Renal cortex interstitium (tissue), 11 donors: ENCODE results near the gene FBF1. TPM values are rescaled to one million over a fixed set of nuclear protein-coding genes. Genes with fewer than 3 reads are reported as not detected.
"Not testable (repeated sequence)": the region's sequence is repeated elsewhere in the genome, so short reads cannot be mapped to it uniquely, and the experiment has no call there.

Source experiments
- DNase-seq, 11 donors: peaks; one replicate each; pipeline ENCODE4 v3.0.0-alpha.2; 2013; ENCODE audit warnings: low read depth in 9 of 11, low spot score in 4 of 11; ENCODE audit errors: extremely low read depth in 1 of 11
- polyA plus RNA-seq, 3 donors: library from polyadenylated mRNA; unstranded; fragments of 120-200 nt; gene quantifications; one replicate each; pipeline ENCODE4 v1.2.1, GENCODE V29; 2013; ENCODE audit not compliant: insufficient read length in 3 of 3

Gene FBF1
- polyA plus RNA-seq, 3 donors = 7.5 to 14.4 (median 12.4) TPM

DNA sequence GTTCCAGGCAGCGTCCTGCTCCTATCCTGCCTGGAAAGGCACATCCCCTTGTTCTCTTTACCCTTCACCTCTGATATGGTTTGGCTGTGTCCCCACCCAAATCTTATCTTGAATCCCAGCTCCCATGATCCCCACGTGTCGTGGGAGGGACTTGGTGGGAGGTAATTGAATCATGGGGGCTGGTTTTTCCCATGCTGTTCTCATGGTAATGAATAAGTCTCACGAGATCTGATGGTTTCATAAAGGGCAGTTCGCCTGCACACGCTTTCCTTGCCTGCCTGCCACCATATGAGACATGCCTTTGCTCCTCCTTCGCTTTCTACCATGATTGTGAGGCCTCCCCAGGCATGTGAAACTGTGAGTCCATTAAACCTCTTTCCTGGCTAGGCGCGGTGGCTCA, 55.0 kb downstream of the FBF1 start:
- DNase-seq = not testable (repeated sequence)

DNA sequence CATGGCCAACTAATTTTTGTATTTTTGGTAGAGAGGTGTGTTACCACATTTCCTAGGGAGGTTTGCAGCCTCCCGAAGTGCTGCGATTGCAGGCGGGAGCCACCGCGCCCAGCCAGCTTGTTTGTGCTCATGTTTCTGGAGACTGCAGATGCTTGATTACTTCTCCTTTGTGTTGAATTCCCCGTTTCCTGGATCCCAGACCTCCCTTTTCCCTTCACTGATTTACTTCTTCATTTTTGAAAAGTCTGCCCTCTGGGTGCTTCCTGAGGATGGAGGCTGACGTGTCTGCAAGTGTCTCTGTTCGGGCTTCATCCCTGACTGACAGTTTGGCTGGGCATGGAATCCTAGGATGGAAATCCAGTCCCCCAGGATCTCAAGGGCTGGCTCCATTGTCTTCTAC, 55.4 kb downstream of the FBF1 start:
- no peak for DNase-seq

DNA sequence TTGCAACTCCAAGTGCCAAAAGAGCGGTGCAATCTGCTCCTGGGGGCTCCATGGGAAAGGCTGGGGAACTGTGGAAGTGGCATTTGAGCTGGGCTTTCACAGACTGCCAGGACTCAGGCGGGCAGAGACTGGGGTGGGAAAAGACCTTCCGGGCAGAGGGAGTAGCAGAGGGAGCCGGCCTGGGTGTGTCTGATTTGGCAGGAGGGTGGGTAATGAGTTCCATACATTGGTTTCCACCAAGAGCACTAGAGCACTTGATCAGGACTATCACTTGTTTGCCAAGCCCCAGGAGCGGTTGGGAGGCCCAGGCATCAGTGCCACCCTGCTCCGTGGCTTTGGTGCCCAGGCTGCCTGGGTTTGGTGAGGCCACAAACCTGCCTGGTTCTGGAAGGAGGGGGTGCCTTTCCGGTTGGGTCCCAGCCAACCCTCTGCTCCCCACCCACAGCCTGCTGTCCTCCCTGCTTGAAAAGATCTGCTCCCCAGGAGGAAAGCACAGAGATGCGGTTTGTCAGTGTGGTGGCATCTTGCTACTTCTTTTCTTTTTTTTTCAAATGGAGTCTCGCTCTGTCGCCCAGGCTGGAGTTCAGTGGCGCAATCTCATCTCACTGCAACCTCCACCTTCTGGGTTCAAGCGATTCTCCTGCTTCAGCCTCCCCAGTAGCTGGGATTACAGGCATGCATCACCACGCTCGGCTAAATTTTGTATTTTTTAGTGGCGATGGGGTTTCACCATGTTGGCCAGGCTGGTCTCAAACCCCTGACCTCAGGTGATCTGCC, 59.0 kb downstream of the FBF1 start:
- no peak for DNase-seq

DNA sequence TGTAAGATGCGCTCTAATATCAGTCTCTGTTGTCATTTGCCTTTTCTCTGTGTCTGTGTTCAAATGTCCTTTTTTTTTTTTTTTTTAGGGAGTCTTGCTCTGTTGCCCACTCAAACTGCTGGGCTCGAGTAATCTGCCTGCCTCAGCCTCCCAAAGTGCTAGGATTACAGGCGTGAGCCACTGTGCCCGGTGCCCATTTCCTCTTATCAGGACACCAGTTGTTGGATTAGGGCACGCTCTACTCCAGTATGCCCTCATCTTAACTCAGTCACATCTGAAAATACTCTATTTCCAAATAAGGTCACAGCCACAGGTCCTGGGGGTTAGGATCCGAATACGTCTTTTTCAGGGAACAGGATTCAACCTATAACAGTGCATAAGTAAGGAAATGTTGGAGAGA, 60.6 kb downstream of the FBF1 start:
- no peak for DNase-seq

DNA sequence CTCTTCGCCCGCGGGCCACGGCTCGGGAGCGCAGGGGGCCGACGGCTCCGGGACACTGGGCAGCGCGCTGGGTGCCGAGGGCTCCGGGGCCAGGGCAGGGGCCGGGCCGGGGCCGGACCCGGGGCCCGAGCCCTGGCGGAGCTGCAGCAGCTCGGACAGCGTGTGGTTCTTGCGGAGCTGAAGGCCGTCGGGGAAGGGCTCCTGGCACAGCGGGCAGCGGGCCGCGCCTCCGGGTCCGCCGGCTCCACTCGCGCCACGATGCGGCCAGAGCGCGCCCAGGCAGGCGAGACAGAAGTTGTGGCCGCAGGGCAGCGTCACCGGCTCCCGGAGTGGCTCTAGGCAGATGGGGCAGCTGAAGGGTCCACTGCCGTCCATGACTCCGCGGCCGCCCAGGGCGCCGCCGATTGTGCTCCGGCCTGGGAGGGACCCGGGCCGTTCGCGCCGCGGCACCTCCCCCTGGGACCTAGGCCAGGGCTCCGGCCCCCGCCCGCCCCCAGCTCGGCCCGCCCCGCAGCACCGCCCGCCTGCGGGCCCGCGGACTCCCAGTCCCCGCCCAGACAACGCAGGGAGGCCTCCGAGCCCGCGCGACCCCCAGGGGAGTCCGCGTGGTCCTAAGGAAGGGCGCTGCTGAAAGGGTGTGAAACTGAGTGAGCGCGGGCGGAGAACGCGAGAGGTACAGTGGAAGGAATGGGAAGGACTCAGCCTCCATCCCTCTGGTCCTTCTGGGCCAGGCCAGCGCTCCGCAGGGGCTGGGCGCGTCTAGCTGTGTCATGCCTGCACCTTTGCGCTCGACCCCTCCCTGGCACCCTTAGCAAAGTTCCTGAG, 62.5 kb downstream of the FBF1 start, which contains the start of gene TRIM47:
Gene TRIM47 (minus strand): TSS at position 408 of the 825 bp plus-strand sequence. CDS start 33 bp downstream, at position 375.
- peak in 1 of 11 donors; percentile 49 for DNase-seq

DNA sequence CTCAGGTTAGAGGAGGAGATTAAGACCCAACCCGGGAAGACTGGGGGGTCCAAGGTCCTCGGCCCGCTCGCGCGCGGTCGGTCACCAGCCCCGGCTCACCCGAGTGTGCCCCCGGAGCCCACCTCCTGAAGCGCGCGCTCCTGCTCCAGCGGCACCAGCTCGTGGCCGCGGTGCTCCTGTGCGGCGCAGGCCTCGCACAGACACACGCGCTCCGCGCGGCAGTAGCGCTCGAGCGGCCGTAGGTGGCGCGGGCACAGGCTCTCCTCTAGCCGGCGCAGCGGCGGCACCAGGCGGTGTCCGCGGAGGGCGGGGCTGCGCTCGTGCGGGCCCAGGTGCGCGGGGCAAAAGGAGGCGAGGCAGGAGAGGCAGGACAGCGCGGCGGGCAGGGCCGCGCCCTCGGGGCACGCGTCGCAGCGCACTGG, 63.1 kb downstream of the FBF1 start:
- peak in 4 of 11 donors; percentile 49 to 67 (median 54) for DNase-seq

DNA sequence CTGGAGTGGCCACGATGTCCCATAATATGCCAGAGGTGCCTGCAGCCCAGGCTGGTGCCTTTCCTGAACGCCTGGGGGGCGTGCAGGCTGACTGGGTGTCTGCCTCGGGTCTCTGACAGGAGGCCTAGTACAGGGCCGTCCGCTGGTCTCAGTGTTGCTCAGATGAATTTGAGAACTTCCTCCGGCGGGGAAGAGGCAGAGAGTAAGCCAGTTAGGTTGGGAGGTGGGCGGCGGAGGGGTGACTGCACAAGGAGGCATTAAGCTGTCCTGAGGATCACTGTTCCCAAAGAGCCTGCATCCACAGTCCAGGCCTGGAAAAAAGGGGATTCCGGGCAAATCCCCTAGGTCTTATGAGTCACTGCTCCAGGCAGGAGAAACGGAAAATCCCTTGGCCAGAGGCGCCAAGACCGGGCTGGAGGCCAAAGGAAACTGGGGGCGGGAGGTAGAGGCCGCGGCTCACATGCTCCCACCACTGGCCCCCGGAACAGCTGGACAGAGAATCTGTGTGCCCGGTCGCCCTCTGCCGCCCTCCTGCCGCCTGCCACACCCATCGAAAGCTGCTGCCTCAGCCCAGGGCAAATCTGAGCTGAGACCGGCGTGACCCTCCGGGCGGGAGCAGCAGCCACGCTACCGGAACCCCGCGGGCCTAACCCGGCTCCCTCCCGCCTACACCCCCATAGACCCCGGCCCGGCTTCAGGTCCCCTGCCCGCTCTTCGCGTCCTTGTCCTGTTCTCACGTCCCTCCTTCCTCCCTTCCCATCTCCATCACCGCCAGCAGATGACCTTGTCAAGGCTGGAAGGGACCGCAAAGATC, 63.7 kb downstream of the FBF1 start:
- peak in 2 of 11 donors; percentile 43 to 55 for DNase-seq

DNA sequence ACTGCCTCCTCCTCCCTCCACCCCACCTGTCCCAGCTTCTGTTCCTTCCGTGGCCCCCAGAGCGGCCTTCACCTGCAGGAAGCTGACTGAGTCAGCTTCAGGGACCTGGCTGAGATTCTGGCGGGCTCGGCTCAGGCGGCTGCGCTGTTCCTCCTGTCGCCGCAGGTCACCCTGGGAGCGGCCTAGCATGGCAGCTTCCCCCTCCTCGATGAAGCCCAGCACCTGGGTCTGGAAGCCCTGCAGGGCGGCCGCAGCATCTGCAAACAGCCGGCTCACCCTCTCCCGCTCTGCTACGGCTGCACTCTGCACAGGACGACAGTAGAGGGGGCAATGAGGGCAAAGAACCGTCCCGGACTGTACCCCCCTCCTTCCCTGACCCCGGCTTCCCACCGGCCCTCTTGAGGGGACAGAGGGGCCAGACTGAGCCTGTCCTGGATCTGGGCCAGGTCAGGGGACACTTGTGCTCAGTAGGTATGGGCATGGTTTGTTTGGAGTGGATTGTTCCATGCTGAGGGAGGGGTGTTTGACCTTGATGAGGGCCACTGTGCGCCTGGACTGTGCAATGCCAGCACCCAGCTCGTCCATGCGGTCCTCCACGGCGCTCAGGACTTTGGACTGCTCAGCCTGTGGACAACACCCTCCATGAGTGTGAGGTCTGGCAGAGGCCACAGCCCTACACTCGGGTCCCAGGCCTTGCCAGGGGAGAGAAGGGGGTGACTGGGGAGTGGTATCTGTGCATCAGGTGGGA, 64.5 kb downstream of the FBF1 start:
- DNase-seq = no peak

DNA sequence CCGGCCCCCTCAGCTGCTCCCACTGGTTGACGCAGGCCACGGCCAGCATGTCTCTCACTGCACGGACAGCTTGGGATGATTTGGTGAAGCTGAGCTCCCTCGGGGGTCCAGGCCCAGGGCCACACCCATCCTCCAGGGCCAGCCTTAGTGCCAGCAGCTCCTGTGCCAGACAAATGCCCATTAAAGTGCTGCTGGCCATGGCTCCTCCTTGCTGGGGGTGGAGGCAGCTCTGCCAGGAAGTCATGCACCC, 65.0 kb downstream of the FBF1 start:
- DNase-seq = no peak

DNA sequence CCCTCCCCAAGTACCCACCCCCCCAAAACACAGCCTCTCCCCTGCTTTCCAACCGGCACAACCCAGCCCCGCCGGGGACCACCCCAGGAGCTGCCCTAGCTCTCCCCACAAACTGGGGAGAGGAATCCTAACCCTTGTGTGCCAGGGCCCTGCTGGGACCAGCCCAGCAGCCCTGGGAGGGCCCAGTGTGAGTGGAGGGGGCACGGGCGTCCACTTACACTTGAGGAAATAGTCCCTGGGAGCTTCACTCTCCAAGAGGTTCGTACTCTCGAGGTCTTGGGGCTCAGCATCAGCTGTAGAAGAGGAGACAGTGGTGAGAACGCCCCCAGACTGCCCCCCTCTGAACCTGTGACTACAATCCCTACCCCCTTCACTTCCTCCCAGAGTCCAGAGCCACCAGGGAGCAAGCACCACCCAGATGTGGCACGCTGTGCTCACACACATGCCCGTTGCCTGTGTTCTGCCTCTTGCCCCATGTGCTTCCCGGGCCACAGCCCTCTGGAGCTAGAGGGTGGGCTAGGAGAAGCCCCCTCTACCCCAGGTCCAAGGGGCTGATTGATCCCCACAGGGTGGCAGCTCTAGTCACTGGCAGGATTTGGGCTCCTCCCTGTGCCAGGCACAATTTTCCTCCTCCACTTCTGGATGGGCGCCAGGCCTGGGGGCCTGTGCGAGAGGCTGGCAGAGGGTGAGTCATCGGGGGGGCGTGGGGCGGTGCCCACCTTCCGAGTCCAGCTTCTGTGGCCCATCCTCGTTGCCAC, 65.5 kb downstream of the FBF1 start:
- no peak for DNase-seq

DNA sequence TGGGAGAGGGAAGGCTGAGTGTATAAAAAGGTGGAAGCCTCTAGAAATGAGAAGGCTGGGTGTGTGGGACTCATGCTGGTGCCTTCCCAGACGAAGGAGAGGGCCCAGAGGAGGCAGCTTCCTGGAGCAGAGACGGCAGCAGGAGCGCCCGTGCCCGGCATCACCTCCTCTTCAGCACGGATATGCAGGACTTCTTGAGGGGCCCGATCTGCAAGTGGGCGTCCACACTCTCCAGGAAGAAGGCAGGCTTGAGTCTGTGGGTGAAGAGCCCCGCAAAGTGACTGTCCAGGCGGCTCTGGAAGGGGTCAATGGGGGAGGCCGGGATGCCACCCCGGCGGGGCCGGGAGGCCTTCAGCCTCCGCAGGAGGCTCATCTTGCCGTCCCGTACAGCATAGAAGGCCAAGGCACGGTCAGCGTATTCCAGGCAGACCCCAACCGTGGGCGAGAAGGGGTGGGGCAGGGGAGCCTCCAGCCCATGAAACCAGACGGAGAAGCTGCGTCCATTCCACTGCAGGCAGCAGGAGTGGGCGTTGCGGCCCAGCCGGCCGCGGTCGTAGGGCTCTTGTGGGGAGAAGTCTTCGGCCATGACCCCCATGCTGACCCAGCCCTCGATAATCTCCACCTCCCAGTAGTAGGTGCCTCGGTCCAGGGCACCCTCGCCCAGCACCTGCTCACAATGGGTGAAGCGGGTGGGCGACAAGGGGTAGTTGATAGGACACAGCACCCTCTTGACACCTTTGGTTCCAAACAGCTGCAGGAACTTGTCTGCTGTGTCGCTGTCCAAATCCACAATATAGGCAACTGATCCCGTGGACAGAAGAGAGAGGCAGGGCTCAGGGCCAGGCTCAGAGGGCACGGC, 66.3 kb downstream of the FBF1 start:
- DNase-seq = no peak

DNA sequence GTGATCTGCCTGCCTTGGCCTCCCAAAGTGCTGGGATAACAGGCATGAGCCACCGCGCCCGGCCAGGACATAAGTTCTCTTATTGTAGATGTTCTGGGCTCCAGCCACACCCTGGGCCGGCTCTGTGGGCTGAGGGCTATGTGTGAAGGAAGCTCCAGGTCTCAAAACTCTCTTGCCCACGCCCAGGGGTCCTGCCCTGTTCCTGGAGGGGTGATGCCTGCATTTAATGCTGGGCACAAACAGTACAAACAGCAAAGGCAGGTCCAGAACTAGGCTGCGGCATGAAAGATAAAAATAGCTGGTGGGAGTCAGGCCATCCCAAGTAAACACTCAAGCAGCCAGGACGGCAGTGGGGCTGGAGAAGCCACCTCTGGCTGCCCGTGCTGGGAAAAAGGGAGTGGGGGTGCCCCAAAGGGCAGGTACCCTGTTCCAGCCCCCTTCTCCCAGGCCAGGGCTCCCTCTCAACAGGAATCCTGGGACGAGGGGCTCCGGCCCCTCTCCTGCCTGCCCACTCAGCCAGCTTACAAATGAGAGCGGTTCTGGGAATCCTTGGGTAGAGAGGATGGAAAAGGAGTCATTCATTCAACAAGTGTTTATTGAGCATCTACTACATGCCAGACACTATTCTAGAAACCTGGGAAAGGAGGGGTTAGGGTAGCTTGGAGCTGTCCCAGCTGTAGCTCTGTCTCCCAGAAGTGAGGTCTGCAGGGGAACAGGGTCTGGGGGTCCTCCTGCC, 67.1 kb downstream of the FBF1 start:
- no peak for DNase-seq

DNA sequence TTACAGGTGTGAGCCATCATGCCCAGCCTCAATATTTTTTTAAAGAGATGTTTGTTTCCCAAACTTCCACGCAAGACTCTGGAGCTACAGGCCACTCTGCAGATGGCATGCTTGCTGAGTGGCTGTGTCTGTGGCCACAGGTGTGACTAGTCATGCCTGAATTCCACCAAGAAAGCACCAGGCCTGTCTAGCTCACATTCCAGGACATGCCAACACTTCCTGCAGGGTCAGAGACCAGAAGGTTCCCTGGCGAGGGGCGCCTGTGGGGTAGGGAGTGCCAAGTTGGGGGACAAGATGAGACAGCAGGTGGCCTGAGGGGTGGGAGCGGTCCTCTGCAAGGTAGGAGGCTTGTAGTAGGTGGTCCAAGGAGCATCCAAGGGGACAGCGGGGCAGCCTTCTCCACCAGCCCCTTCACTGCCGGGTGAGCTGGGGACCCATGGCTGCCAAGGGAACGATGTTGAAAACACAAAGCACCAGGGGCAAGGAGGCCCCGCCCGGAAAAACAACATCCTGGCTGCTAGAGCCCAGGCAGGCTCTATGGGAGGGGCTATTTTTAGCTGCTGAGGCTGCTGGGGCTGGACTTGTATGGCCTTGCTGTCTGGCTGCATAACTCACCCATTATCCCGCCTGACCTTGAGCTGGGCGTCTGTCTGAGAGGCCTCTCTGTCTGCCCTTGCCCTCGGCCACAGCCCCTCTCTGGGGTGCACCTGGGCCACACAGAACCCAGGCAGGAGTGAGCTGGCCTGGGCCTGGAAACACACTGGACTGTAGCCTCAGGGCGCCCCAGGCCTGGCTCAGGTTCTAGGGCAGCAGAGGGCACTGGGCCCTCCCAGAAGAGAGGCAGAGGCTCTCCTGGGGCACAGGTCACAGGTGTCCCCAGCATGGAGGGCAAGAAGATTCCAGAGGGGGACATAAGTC, 68.1 kb downstream of the FBF1 start:
- DNase-seq = no peak

DNA sequence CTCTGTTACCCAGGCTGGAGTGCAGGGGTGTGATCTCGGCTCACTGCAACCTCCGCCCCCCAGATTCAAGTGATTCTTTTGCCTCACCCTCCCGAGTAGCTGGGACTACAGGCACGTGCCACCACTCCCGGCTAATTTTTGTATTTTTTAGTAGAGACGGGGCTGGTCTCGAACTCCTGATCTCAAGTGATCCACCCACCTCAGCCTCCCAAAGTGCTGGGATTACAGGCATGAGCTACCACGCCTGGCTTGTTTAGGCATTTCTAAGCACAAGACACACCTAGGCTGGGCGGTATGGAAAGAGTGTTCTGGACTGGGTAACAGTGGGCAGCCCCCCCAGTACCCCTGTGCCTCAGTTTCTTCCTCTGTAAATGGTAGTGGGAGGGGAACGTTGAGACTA, 70.6 kb downstream of the FBF1 start:
- DNase-seq = not testable (repeated sequence)

DNA sequence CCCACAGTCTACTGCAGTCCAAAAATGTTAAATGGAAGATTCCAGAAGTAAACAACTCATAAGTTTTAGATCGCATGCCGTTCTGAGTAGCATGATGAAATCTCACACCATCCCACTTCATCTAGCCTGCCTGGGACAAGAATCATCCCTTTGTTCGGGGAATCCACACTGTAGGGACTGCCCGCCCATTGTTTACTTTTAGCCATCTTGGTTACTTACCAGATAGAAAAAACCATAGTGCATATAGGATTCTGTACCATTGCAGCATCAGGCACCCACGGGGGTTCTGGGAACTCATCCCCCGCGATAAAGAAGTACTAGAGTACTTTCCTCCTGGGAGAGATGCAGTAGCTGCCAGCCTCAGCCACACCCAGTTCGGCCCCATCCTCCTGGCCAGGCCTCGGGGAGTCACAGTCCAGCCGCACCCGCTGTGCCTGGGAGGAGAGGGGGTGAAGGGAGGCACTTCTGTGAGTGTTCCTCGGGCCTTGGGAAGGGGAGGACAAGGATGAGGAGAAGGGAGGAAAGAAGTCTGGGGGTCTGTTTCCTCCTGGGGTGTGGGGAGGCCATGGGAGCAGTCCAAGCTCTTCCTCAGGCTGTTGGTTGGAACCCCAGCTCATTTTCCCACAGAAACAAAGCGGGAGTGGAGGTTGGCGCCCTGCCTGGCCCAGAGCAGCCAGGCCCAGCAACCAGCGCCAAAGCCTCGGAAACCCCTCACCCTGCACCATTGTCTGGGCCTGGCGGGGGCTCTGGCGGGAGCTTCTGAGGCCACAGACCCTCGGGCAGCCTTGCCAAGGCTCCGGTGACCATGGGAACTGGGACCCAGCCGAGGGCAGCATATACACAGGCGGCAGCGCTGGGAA, 71.3 kb downstream of the FBF1 start:
- no peak for DNase-seq
